GM12892 (cell line): ENCODE results near the gene ST7.

Experiments used
- DNase-seq: peaks from one replicate; pipeline ENCODE4 v3.0.0; 2011; ENCODE audit not compliant: insufficient read length
- FAIRE-seq: peaks from 2 replicates; lab custom pipeline; 2011; peaks lifted over from hg19 to GRCh38; lab: Jason Lieb, UNC
- POLR2A ChIP-seq: IDR thresholded peaks from 2 replicates; pipeline ENCODE4 v1.6.1; 2011; ENCODE audit warnings: low read depth, low read length, control low read depth
- POLR2AphosphoS5 ChIP-seq: IDR thresholded peaks from 2 replicates; pipeline ENCODE4 v1.6.1; 2011; ENCODE audit warnings: low read depth, low read length, control low read depth
- TAF1 ChIP-seq: IDR thresholded peaks from 2 replicates; pipeline ENCODE4 v1.6.1; 2011; ENCODE audit warnings: low read depth, mild to moderate bottlenecking, control low read depth, low read length, borderline replicate concordance

Gene ST7

GRCh38 chr7:117067340-117067739, 114.0 kb downstream of the ST7 start:
- DNase-seq (no peak), FAIRE-seq (peak; percentile 64)
- no peak for TF ChIP-seq POLR2A
- TF ChIP-seq TAF1: no peak
- no peak for TF ChIP-seq POLR2AphosphoS5

- no peak for DNase-seq
- no peak for TF ChIP-seq TAF1
- TF ChIP-seq POLR2A: no peak
- TF ChIP-seq POLR2AphosphoS5: no peak
- FAIRE-seq: no peak
Observed at GRCh38 chr7:117068511-117069145, 115.3 kb downstream of the ST7 start.

GRCh38 chr7:117069379-117069778, 116.1 kb downstream of the ST7 start:
- DNase-seq (no peak), FAIRE-seq (no peak)
- no peak for TF ChIP-seq POLR2AphosphoS5
- no peak for TF ChIP-seq POLR2A
- TF ChIP-seq TAF1: no peak

- DNase-seq (no peak), FAIRE-seq (no peak)
- no peak for TF ChIP-seq POLR2A
- TF ChIP-seq TAF1: no peak
- TF ChIP-seq POLR2AphosphoS5: no peak
Observed at GRCh38 chr7:117071551-117071950, 118.2 kb downstream of the ST7 start.

GRCh38 chr7:117072620-117073118, 119.4 kb downstream of the ST7 start:
- no peak for FAIRE-seq
- DNase-seq: no peak
- TF ChIP-seq POLR2A (no peak), POLR2AphosphoS5 (no peak), TAF1 (no peak)

- TF ChIP-seq POLR2A: no peak
- no peak for TF ChIP-seq TAF1
- TF ChIP-seq POLR2AphosphoS5: no peak
- no peak for DNase-seq
- FAIRE-seq: no peak
Observed at GRCh38 chr7:117074378-117074777, 121.1 kb downstream of the ST7 start.

GRCh38 chr7:117075934-117076333, 122.6 kb downstream of the ST7 start:
- DNase-seq (no peak), FAIRE-seq (no peak)
- TF ChIP-seq TAF1 (no peak), POLR2A (no peak), POLR2AphosphoS5 (no peak)

GRCh38 chr7:117076426-117076943, 123.2 kb downstream of the ST7 start:
- TF ChIP-seq POLR2A (no peak), TAF1 (no peak), POLR2AphosphoS5 (no peak)
- DNase-seq: no peak
- FAIRE-seq: no peak

- no peak for FAIRE-seq
- DNase-seq: no peak
- TF ChIP-seq TAF1: no peak
- no peak for TF ChIP-seq POLR2A
- TF ChIP-seq POLR2AphosphoS5: no peak
Observed at GRCh38 chr7:117077658-117078057, 124.4 kb downstream of the ST7 start.

- no peak for FAIRE-seq
- no peak for TF ChIP-seq TAF1
- TF ChIP-seq POLR2AphosphoS5: no peak
- TF ChIP-seq POLR2A: no peak
- no peak for DNase-seq
Observed at GRCh38 chr7:117082647-117083046, 129.3 kb downstream of the ST7 start.

- DNase-seq: no peak
- no peak for FAIRE-seq
- no peak for TF ChIP-seq TAF1
- TF ChIP-seq POLR2AphosphoS5: no peak
- no peak for TF ChIP-seq POLR2A
Observed at GRCh38 chr7:117083648-117084047, 130.3 kb downstream of the ST7 start.

- DNase-seq (no peak), FAIRE-seq (no peak)
- TF ChIP-seq TAF1: no peak
- TF ChIP-seq POLR2A: no peak
- TF ChIP-seq POLR2AphosphoS5: no peak
Observed at GRCh38 chr7:117084286-117084685, 131.0 kb downstream of the ST7 start.

GRCh38 chr7:117085275-117085674, 132.0 kb downstream of the ST7 start:
- DNase-seq (no peak), FAIRE-seq (no peak)
- TF ChIP-seq POLR2A: no peak
- TF ChIP-seq POLR2AphosphoS5: no peak
- TF ChIP-seq TAF1: no peak
